HepG2 (cell line): ENCODE data around the gene CENPP. TPM values are rescaled to one million over a fixed set of nuclear protein-coding genes. Genes with fewer than 3 reads are reported as not detected.

ENCODE experiments used
- ATAC-seq: fragments of 200-7000 bp; cut with Tn5 transposase; 3 replicates; pipeline ENCODE4 v1.9.1; 2020; ENCODE audit warnings: mild to moderate bottlenecking, moderate library complexity
- BruUV-seq: library from RNA; stranded (reverse); fragments of 400-500 nt; replicated peaks from 2 replicates; lab custom pipeline; 2021; lab: Mats Ljungman, UMichigan
- CTCF ChIA-PET: fragments of 300-600 bp; formaldehyde crosslinking; extraction: SDS; loops from one replicate; lab custom pipeline; 2021; ENCODE audit warnings: low total read pairs, inconsistent platforms, low intra/inter-chr PET ratio; lab: Yijun Ruan, JAX
- POLR2A ChIA-PET: fragments of 350-600 bp; sonication (Branson Sonifier 250); formaldehyde crosslinking; loops from one replicate; lab custom pipeline; 2020; ENCODE audit warnings: antibody characterized with exemption, inconsistent platforms; lab: Yijun Ruan, JAX
- DNase-seq: peaks from one replicate; pipeline ENCODE4 v3.0.0-alpha.2; 2015; ENCODE audit warnings: low spot score
- FAIRE-seq: peaks from 3 replicates; lab custom pipeline; 2011; peaks lifted over from hg19 to GRCh38; lab: Jason Lieb, UNC
- H2AFZ ChIP-seq: one replicate; pipeline ENCODE4 v1.6.1; 2011; ENCODE audit warnings: low read length, inconsistent platforms
- H3K27ac ChIP-seq: fragments of 300-600 bp; 3 replicates; pipeline ENCODE4 v1.8.0; 2011; ENCODE audit warnings: mixed run types, mild to moderate bottlenecking, mixed read lengths, low read length, inconsistent platforms; ENCODE audit not compliant: insufficient read depth; ENCODE audit errors: extremely low read length
- H3K27me3 ChIP-seq, 2 experiments: fragments of 200-600 bp in 1 of 2; 2 replicates in 1 of 2; 3 replicates in 1 of 2; pipeline versions ENCODE4 v1.6.0 to v1.8.0; 2011; ENCODE audit warnings: low read length in 2 of 2, mild to moderate bottlenecking in 2 of 2, moderate library complexity in 2 of 2, inconsistent platforms in 1 of 2; ENCODE audit not compliant: insufficient read depth in 2 of 2, control insufficient read depth in 1 of 2
- H3K36me3 ChIP-seq, 2 experiments: fragments of 200-600 bp in 1 of 2; replicated peaks in 1 of 2; 2 replicates in 1 of 2; 3 replicates in 1 of 2; pipeline versions ENCODE4 v1.5.1 to v1.8.0; 2011; ENCODE audit warnings: low read length in 2 of 2, inconsistent platforms in 1 of 2; ENCODE audit not compliant: insufficient read depth in 2 of 2, control insufficient read depth in 1 of 2
- H3K4me1 ChIP-seq: 2 replicates; pipeline ENCODE4 v1.5.1; 2012; ENCODE audit warnings: low read length, inconsistent platforms; ENCODE audit not compliant: insufficient read depth
- H3K4me2 ChIP-seq: 2 replicates; pipeline ENCODE4 v1.6.0; 2011; ENCODE audit warnings: low read depth, low read length, inconsistent platforms
- H3K4me3 ChIP-seq, 3 experiments: fragments of 200-600 bp in 1 of 3; sonication (generic), shearing (Covaris generic) in 1 of 3; replicated peaks in 1 of 3; 2 replicates each; pipeline ENCODE4 v1.5.1; 2011 to 2016; ENCODE audit warnings: low read length in 3 of 3, inconsistent platforms in 2 of 3, low read depth in 2 of 3, mild to moderate bottlenecking in 2 of 3, control low read depth in 1 of 3, mixed read lengths in 1 of 3; ENCODE audit not compliant: insufficient read depth in 1 of 3
- H3K79me2 ChIP-seq: one replicate; pipeline ENCODE4 v1.6.1; 2011; ENCODE audit warnings: low read length, inconsistent platforms; ENCODE audit not compliant: insufficient read depth
- H3K9ac ChIP-seq: 2 replicates; pipeline ENCODE4 v1.6.0; 2011; ENCODE audit warnings: mild to moderate bottlenecking, low read depth, low read length, inconsistent platforms; ENCODE audit not compliant: insufficient read depth
- H3K9me3 ChIP-seq: 2 replicates; pipeline ENCODE4 v1.5.1; 2012; ENCODE audit warnings: mild to moderate bottlenecking, low read length
- H4K20me1 ChIP-seq: 2 replicates; pipeline ENCODE4 v1.6.0; 2011; ENCODE audit warnings: inconsistent platforms, mild to moderate bottlenecking, low read length, moderate library complexity; ENCODE audit not compliant: insufficient read depth
- GABPB1 ChIP-seq: IDR thresholded peaks from 2 replicates; pipeline ENCODE4 v1.6.1; 2016; ENCODE audit warnings: mild to moderate bottlenecking, missing genetic modification reagents, moderate library complexity, missing compliant biosample characterization
- ZNF230 ChIP-seq: sonication (generic); formaldehyde crosslinking; IDR thresholded peaks from 2 replicates; pipeline ENCODE4 v1.4.0; 2020; ENCODE audit warnings: mild to moderate bottlenecking, missing genetic modification reagents
- ZNF335 ChIP-seq: sonication (generic); formaldehyde crosslinking; IDR thresholded peaks from 2 replicates; pipeline ENCODE4 v1.4.0; 2020; ENCODE audit warnings: missing genetic modification reagents
- ZNF607 ChIP-seq: sonication (generic); formaldehyde crosslinking; IDR thresholded peaks from 2 replicates; pipeline ENCODE4 v1.5.1; 2020; ENCODE audit warnings: missing genetic modification reagents, mild to moderate bottlenecking, borderline replicate concordance
- WGBS: methylation state at CpG from one replicate; pipeline ENCODE4 v1.1.6; 2017; ENCODE audit warnings: low lambda C conversion rate; 5-methylcytosine and 5-hydroxymethylcytosine counted together
- in situ Hi-C: cut with HindIII; loops from 2 replicates; pipeline ENCODE4 v1.10.0; 2017; ENCODE audit warnings: low pct_unique_long_range_greater_than_20kb; ENCODE audit not compliant: extremely low pct_ligation_motif_present
- intact Hi-C: fragments of 100-400 bp; cut with micrococcal nuclease; formaldehyde crosslinking; loops from one replicate; pipeline ENCODE4 v1.10.0; 2022; ENCODE audit not compliant: unreplicated experiment
- polyA plus RNA-seq, 8 experiments: library from polyadenylated mRNA; depleted of rRNA in 3 of 8; stranded (reverse) in 7 of 8; unstranded in 1 of 8; fragments of >200 nt; fragmentation: Illumina TruSeq in 4 of 8; extraction: Trizol in 4 of 8; gene quantifications; 2 replicates each; pipeline versions ENCODE4 v1.2.1 to v1.2.3, GENCODE V29; 2011 to 2016; ENCODE audit warnings: low read depth in 4 of 8, missing spikeins in 1 of 8, mixed read lengths in 1 of 8; ENCODE audit not compliant: insufficient read depth in 1 of 8
- total RNA-seq, 5 experiments: library from RNA; depleted of rRNA; stranded (reverse); fragments of >200 nt; fragmentation: Illumina TruSeq; extraction: Trizol; gene quantifications; 2 replicates each; pipeline ENCODE4 v1.2.3, GENCODE V29; 2016; ENCODE audit warnings: low read depth in 1 of 5
- TF ChIP-seq, protein P1 (sequence below): sonication (generic); formaldehyde crosslinking; IDR thresholded peaks from 2 replicates; pipeline ENCODE4 v1.4.0; 2020; ENCODE audit warnings: mild to moderate bottlenecking, missing genetic modification reagents
- TF ChIP-seq, protein P2 (sequence below): sonication (generic); formaldehyde crosslinking; IDR thresholded peaks from 2 replicates; pipeline ENCODE4 v1.5.1; 2020; ENCODE audit warnings: mild to moderate bottlenecking, missing genetic modification reagents, moderate library complexity

Gene CENPP
- total and polyA plus RNA-seq, 2 of the 13 experiments (the other 11 are each of a cell fraction or from before 2014, with no cell fraction given): 2.0 to 11.4 TPM

- no peak for TF ChIP-seq ZNF335 (CRISPR knock-in tag)
These were observed 287.1 kb downstream of the CENPP start (continued) for GRCh38 chr9:92612816-92613215.

DNA sequence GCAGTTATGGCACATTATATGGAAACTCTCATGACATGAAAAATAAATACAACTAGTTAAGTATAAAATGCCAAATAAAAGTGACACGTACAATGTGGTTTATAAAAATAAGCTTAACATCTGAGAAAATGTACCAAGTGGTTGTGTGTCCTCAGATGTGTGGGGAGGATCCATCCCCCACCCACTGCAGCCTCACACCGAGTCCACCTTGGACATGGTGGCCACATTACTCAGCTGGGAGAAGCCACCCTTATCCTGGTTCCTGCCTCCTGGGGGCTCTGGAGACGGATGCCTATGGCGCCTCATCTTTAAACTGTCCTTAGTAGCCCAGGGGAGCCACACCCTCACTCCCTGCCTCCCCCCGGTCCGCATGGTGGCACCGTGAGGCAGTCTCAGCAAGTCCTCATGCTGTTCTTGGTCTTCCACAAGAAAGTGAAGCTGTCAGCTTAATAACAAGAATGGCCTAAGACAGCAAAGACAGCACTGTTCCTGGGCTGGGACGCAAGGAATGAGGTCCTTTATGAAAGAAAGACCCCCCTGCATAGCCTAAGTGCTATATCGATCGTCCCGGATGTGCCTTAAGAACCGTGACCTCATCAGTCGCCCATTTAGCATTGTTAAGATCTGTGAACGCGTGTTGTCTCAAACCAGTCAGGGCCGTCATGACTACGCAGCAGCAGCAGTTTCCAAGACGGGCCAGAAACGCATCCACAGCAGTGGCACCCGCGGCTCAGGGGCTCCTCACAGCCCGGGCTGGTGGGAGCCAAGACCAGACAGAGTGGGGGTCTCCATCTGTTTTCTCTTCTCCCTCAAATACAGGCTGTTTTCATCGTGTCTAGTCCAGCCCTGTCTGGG is 287.7 kb downstream of the CENPP start:
- no peak overlapping the region for H3K4me2 ChIP-seq
- in situ Hi-C loops (no loop called here), intact Hi-C loops (no loop called here)
- peaks cover 55% of the 10 kb centered on the region for H3K4me1 ChIP-seq
- H3K27ac ChIP-seq: no peak overlapping the region
- WGBS: 98% methylated on average over 18 of the region's 23 CpGs
- no peaks in the 10 kb centered on the region for H3K79me2 ChIP-seq
- no TSS peak for BruUV-seq
- no peak for DNase-seq
- H3K4me3 ChIP-seq: no peak overlapping the region
- no peak for FAIRE-seq
- H3K9ac ChIP-seq: no peak overlapping the region
- TF ChIP-seq ZNF607 (no peak), ZNF230 (CRISPR knock-in tag) (no peak), GABPB1 (CRISPR knock-in tag) (no peak)
- TF ChIP-seq, protein P1, sequence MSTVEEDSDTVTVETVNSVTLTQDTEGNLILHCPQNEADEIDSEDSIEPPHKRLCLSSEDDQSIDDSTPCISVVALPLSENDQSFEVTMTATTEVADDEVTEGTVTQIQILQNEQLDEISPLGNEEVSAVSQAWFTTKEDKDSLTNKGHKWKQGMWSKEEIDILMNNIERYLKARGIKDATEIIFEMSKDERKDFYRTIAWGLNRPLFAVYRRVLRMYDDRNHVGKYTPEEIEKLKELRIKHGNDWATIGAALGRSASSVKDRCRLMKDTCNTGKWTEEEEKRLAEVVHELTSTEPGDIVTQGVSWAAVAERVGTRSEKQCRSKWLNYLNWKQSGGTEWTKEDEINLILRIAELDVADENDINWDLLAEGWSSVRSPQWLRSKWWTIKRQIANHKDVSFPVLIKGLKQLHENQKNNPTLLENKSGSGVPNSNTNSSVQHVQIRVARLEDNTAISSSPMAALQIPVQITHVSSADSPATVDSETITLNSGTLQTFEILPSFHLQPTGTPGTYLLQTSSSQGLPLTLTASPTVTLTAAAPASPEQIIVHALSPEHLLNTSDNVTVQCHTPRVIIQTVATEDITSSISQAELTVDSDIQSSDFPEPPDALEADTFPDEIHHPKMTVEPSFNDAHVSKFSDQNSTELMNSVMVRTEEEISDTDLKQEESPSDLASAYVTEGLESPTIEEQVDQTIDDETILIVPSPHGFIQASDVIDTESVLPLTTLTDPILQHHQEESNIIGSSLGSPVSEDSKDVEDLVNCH: no peak
- TF ChIP-seq, protein P2, sequence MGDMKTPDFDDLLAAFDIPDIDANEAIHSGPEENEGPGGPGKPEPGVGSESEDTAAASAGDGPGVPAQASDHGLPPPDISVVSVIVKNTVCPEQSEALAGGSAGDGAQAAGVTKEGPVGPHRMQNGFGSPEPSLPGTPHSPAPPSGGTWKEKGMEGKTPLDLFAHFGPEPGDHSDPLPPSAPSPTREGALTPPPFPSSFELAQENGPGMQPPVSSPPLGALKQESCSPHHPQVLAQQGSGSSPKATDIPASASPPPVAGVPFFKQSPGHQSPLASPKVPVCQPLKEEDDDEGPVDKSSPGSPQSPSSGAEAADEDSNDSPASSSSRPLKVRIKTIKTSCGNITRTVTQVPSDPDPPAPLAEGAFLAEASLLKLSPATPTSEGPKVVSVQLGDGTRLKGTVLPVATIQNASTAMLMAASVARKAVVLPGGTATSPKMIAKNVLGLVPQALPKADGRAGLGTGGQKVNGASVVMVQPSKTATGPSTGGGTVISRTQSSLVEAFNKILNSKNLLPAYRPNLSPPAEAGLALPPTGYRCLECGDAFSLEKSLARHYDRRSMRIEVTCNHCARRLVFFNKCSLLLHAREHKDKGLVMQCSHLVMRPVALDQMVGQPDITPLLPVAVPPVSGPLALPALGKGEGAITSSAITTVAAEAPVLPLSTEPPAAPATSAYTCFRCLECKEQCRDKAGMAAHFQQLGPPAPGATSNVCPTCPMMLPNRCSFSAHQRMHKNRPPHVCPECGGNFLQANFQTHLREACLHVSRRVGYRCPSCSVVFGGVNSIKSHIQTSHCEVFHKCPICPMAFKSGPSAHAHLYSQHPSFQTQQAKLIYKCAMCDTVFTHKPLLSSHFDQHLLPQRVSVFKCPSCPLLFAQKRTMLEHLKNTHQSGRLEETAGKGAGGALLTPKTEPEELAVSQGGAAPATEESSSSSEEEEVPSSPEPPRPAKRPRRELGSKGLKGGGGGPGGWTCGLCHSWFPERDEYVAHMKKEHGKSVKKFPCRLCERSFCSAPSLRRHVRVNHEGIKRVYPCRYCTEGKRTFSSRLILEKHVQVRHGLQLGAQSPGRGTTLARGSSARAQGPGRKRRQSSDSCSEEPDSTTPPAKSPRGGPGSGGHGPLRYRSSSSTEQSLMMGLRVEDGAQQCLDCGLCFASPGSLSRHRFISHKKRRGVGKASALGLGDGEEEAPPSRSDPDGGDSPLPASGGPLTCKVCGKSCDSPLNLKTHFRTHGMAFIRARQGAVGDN (CRISPR knock-in tag): 0 out of 2 replicates have a peak, but pooled peaks have one; percentile 28
- ChIA-PET POLR2A (no interaction called here), CTCF (no interaction called here)
- H4K20me1 ChIP-seq: no peaks in the 10 kb centered on the region
- no peak overlapping the region for H2AFZ ChIP-seq
- peaks cover 2 to 23% of the 10 kb centered on the region in 2 experiments; a peak in 4 of 5 replicates for H3K36me3 ChIP-seq
- H3K27me3 ChIP-seq: no peaks in the 10 kb centered on the region
- H3K9me3 ChIP-seq: no peaks in the 10 kb centered on the region
- ATAC-seq: no peak
